GM18861 (cell line): Measurements from ENCODE around the gene C9orf85.
"Not testable (repeated sequence)": the region's sequence is repeated elsewhere in the genome, so short reads cannot be mapped to it uniquely, and the experiment has no call there.

Source experiments
- ATAC-seq: cut with Tn5 transposase; IDR thresholded peaks from one replicate; pipeline ENCODE4 v1.9.1; 2021; ENCODE audit not compliant: unreplicated experiment

C9orf85 gene

GRCh38 chr9:71987471-71988371, 76.3 kb downstream of the C9orf85 start:
- ATAC-seq, result no peak

GRCh38 chr9:71990466-71990865, 79.0 kb downstream of the C9orf85 start:
- no peak for ATAC-seq

GRCh38 chr9:72005451-72005850, 94.0 kb downstream of the C9orf85 start:
- ATAC-seq, result no peak

- no peak for ATAC-seq
Observed at GRCh38 chr9:72006501-72006900, 95.1 kb downstream of the C9orf85 start.

- not testable (repeated sequence) for ATAC-seq
Observed at GRCh38 chr9:72007726-72008125, 96.3 kb downstream of the C9orf85 start.

- ATAC-seq, result no peak
Observed at GRCh38 chr9:72012646-72013045, 101.2 kb downstream of the C9orf85 start.

- ATAC-seq, result no peak
Observed at GRCh38 chr9:72013292-72013760, 101.9 kb downstream of the C9orf85 start.

GRCh38 chr9:72022841-72023240, 111.4 kb downstream of the C9orf85 start:
- ATAC-seq, result no peak
